Tibial artery (tissue), 4 donors: Measurements from ENCODE around the gene MAGI2.

ENCODE experiments used
- DNase-seq, 2 donors: peaks; one replicate each; pipeline ENCODE4 v3.0.0-alpha.2; 2019
- H3K27ac ChIP-seq, 2 donors: fragments of 200-600 bp; sonication (generic) in 1 of 2; 1 replicate in 1 of 2; 2 replicates in 1 of 2; pipeline ENCODE4 v1.5.1; 2018 to 2019; ENCODE audit warnings: mild to moderate bottlenecking in 1 of 2
- H3K27me3 ChIP-seq, 2 donors: fragments of 200-600 bp; sonication (generic) in 1 of 2; one replicate each; pipeline versions ENCODE4 v1.5.1 to v1.6.0; 2016 to 2019
- H3K36me3 ChIP-seq, 3 donors: fragments of 200-600 bp; sonication (generic) in 2 of 3; one replicate each; pipeline ENCODE4 v1.5.1; 2016 to 2019; ENCODE audit warnings: mild to moderate bottlenecking in 2 of 3
- H3K4me1 ChIP-seq, 4 donors: fragments of 200-600 bp; sonication (generic) in 2 of 4; 1 replicate in 3 of 4; 2 replicates in 1 of 4; pipeline ENCODE4 v1.5.1; 2016 to 2019
- H3K4me3 ChIP-seq, 2 donors: fragments of 200-600 bp; sonication (generic) in 1 of 2; 1 replicate in 1 of 2; 2 replicates in 1 of 2; pipeline ENCODE4 v1.5.1; 2018 to 2019; ENCODE audit warnings: mild to moderate bottlenecking in 2 of 2
- H3K9me3 ChIP-seq, 3 donors: fragments of 200-600 bp; sonication (generic) in 1 of 3; one replicate each; pipeline ENCODE4 v1.5.1; 2016 to 2019
- intact Hi-C: fragments of 100-400 bp; cut with DNase I; formaldehyde crosslinking; loops from one replicate; pipeline ENCODE4 v1.15.0; 2023; ENCODE audit warnings: low total_unique reads
- TF ChIP-seq, protein P1 (sequence below), 2 experiments: fragments of 200-600 bp in 1 of 2; fragments of 450-650 bp in 1 of 2; IDR thresholded peaks; one replicate each; pipeline ENCODE4 v1.5.1; 2017 to 2019; ENCODE audit warnings: antibody characterized with exemption in 2 of 2, mild to moderate bottlenecking in 1 of 2, moderate library complexity in 1 of 2

The MAGI2 gene

DNA sequence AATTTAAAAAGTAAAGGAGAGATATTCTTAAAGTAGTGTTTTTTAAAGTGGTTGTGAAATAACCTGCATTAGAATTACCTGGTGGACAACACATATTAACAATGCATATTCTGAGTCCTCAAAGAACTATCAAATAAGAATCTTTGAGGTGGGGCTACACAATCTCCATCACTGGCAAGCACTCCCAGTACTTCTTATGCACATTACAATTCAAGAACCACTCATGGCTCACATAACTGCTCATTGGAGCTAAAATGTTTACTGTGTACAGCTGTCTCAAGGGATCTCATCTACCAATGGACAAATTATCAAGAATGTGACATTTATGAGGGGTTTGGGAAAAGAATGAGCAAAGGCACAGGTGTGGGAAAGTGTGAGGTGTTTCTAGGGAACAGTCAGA lies 962.9 kb downstream of the MAGI2 start:
- Histone ChIP-seq H3K4me1 (peaks cover 0 to 56% (median 8%) of the 10 kb centered on the region in 4 donors), H3K4me3 (no peak overlapping the region), H3K36me3 (no peaks in the 10 kb centered on the region), H3K27ac (no peak overlapping the region), H3K27me3 (no peaks in the 10 kb centered on the region), H3K9me3 (no peaks in the 10 kb centered on the region)
- intact Hi-C loops, result no loop called here
- TF ChIP-seq, protein P1, sequence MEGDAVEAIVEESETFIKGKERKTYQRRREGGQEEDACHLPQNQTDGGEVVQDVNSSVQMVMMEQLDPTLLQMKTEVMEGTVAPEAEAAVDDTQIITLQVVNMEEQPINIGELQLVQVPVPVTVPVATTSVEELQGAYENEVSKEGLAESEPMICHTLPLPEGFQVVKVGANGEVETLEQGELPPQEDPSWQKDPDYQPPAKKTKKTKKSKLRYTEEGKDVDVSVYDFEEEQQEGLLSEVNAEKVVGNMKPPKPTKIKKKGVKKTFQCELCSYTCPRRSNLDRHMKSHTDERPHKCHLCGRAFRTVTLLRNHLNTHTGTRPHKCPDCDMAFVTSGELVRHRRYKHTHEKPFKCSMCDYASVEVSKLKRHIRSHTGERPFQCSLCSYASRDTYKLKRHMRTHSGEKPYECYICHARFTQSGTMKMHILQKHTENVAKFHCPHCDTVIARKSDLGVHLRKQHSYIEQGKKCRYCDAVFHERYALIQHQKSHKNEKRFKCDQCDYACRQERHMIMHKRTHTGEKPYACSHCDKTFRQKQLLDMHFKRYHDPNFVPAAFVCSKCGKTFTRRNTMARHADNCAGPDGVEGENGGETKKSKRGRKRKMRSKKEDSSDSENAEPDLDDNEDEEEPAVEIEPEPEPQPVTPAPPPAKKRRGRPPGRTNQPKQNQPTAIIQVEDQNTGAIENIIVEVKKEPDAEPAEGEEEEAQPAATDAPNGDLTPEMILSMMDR (IDR thresholded peaks at IDR 0.05), result no peak
- DNase-seq, result no peak

DNA sequence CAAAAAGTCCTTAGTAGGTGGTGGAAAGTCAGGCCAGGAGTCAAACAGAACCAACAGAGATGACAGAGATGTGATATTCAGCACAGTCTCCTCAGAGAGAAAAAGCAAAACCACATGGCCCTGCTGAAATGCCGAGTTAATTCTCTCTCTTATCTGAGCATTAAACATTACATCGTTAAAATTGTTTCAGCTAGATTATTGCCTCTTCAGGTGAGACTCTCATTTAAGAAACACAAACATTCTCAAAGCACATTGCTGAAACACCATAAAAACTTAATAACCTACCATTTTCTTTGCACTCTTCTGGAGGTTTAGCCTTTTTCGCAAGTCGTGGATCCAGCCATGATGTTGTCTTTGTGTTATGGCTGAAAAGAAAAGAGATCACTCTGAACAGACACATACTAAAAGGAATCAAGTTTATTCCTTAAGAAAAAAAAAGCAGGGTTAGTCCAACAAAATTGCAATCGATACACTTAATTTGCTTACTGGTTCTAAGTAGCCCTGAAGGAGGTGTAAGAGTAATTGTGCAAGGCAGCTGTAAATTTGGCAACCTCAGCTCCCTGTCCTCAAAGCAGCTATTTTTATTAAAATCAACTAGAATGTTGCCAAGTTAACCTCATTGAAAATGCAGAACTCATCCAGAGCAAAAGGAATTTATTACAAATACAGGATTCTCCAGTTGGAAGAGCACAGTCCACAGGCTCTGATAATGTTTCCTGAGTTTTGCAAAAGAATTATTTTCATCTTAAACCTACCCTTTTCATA lies 963.8 kb downstream of the MAGI2 start:
- Histone ChIP-seq H3K27me3 (no peaks in the 10 kb centered on the region), H3K27ac (peak overlapping the region; percentile 54 to 62), H3K4me3 (peak overlapping the region; percentile 39 to 46), H3K4me1 (peaks cover 0 to 63% (median 8%) of the 10 kb centered on the region in 4 donors), H3K36me3 (no peaks in the 10 kb centered on the region), H3K9me3 (no peaks in the 10 kb centered on the region)
- no peak for DNase-seq
- TF ChIP-seq, protein P1 (IDR thresholded peaks at IDR 0.05), result no peak
- intact Hi-C loops, result no loop called here

DNA sequence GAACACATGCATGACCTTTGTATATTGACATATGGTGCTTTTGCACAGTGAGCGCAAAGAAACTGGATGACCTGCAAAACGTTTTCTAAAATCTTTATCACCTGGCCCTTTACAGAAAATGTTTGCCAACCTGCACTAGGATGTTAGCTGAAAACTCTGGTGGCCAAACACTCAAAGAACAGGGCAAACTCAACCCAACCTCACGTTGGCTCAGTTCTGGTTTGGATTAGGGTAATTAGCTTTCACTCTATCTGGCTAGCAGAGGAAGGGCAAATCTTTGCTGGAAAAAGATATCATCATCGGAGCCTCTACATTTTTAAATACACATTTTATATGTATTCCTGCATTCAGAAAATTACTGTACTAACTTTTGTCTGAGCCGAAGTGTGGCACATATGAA lies 966.0 kb downstream of the MAGI2 start:
- Histone ChIP-seq H3K9me3 (no peaks in the 10 kb centered on the region), H3K27me3 (no peaks in the 10 kb centered on the region), H3K36me3 (no peaks in the 10 kb centered on the region), H3K4me3 (peak overlapping the region in 1 of 2 donors; percentile 39), H3K27ac (peak overlapping the region; percentile 43 to 54), H3K4me1 (peaks cover 0 to 56% (median 5%) of the 10 kb centered on the region in 4 donors)
- TF ChIP-seq, protein P1 (IDR thresholded peaks at IDR 0.05), result no peak
- no peak for DNase-seq
- intact Hi-C loops, result no loop called here

DNA sequence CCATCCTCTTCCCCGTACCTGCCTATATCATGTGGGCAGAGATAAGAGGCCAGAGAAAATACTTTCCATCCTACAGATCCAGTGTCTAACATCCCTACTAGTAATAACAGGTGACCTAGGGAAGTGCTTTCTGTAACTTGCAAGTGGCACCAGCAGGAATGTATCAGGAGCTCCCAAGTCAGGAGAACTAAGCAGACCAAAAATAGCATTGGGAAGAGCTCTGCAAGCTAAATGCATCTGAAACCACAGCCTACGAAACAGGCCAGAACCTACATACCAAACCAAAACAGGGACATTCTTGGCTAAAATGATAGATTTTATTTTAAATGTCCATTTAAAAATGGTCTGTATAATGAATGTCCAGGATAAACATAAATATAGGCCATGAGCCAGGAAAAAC lies 974.1 kb downstream of the MAGI2 start:
- H3K27me3 ChIP-seq, result no peaks in the 10 kb centered on the region
- intact Hi-C loops, result no loop called here
- peak overlapping the region; percentile 48 to 76 for H3K27ac ChIP-seq
- H3K4me1 ChIP-seq, result peaks cover 0 to 66% (median 10%) of the 10 kb centered on the region in 4 donors
- no peaks in the 10 kb centered on the region for H3K9me3 ChIP-seq
- no peaks in the 10 kb centered on the region for H3K36me3 ChIP-seq
- no peak for DNase-seq
- TF ChIP-seq, protein P1 (IDR thresholded peaks at IDR 0.05), result no peak
- H3K4me3 ChIP-seq, result peak overlapping the region in 1 of 2 donors; percentile 3

DNA sequence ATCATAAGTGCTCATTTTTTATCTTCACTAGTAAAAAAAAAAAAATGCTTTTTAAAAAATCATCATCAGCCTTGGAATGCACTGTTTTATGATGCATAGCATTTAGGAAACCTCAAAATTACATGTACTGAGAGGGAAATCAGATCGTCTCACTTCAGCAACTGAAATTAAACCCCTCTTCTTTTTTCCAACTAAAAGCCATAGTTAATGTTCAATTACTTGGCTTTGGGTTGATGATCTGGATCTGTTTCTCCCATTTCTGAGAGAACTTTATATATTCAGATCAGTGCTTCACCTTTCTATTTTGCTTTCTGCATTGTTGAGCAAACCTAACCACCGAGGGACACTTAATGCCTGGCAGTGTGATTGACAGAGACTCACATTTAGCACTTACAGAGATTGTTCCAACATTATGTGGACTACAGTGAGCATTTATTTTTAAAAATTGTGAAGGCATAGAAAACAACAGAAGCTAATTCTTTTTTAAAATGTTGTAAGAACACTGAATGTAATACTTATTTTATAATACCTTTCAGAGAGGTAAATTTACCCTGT lies 976.5 kb downstream of the MAGI2 start:
- intact Hi-C loops, result no loop called here
- H3K27ac ChIP-seq, result peak overlapping the region; percentile 47 to 76
- TF ChIP-seq, protein P1 (IDR thresholded peaks at IDR 0.05), result no peak
- no peaks in the 10 kb centered on the region for H3K27me3 ChIP-seq
- H3K4me1 ChIP-seq, result peaks cover 0 to 77% (median 16%) of the 10 kb centered on the region in 4 donors
- H3K9me3 ChIP-seq, result no peaks in the 10 kb centered on the region
- no peaks in the 10 kb centered on the region for H3K36me3 ChIP-seq
- H3K4me3 ChIP-seq, result no peak overlapping the region
- DNase-seq, result no peak
